GM18502 (cell line): Measurements from ENCODE around the gene QSER1.
"Not testable (repeated sequence)": the region's sequence is repeated elsewhere in the genome, so short reads cannot be mapped to it uniquely, and the experiment has no call there.

ENCODE experiments used
- ATAC-seq: cut with Tn5 transposase; IDR thresholded peaks from one replicate; pipeline ENCODE4 v1.9.1; 2021; ENCODE audit warnings: mild to moderate bottlenecking; ENCODE audit not compliant: unreplicated experiment, poor library complexity

The QSER1 gene

DNA sequence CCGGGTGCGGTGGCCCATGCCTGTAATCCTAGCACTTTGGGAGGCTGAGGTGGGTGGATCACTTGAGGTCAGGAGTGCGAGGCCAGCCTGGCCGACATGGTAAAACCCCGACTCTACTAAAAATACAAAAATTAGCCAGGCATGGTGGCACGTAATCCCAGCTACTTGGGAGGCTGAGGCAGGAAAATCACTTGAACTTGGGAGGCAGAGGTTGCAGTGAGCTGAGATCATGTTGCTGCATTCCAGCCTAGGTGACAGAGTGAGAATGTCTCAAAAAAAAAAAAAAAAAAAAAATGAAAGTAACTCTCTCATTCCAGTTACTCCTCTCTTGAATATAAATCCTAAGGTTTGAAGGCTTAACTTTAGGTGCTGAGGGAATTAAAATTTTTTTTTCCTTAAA, 136.6 kb downstream of the QSER1 start:
- ATAC-seq = not testable (repeated sequence)
